Placental epithelial cell (primary cell): ENCODE results near the gene CHST3. TPM values are rescaled to one million over a fixed set of nuclear protein-coding genes. Genes with fewer than 3 reads are reported as not detected.

Experiments used
- total RNA-seq: library from RNA; depleted of rRNA; stranded (reverse); fragments of >200 nt; gene quantifications from 2 replicates; pipeline ENCODE4 v1.2.3, GENCODE V29; 2012

CHST3 gene, protein sequence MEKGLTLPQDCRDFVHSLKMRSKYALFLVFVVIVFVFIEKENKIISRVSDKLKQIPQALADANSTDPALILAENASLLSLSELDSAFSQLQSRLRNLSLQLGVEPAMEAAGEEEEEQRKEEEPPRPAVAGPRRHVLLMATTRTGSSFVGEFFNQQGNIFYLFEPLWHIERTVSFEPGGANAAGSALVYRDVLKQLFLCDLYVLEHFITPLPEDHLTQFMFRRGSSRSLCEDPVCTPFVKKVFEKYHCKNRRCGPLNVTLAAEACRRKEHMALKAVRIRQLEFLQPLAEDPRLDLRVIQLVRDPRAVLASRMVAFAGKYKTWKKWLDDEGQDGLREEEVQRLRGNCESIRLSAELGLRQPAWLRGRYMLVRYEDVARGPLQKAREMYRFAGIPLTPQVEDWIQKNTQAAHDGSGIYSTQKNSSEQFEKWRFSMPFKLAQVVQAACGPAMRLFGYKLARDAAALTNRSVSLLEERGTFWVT
- 16.1 and 16.2 TPM in 2 replicates for total RNA-seq

DNA sequence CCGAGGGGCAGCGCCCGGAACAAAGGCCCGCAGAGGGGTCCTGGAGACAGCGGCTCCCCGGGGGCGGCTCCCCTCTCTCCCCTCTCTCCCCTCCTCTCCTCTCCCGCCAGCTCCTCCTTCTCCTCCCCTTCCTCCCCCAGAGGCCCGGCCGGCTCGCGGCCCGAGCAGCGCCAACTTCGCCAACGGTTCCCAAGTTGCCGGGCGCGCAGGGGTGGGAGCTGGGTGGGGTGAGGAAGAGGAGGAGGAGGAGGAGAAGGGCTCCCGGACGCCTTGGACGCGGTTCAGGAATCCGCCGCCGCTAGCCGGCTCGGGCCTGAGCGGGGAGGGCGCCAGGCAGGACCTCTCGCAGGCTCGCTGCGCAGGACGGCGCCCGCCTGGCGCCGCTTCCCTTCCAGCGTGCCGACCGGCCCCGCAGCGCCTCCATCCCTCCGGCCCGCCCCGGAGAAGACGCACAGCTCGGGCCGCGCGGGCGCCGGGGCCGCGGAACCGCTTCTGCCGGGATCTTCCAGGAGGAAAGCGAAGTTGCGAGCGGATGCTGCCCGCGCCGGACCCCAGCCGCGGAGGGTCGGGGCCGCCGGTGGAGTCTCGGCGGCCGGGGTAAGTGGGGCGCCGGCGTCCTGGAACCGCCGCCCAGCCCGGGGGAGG, at the start of gene CHST3:
Gene CHST3, plus strand, starts transcription at position 298 of the 645 bp plus-strand sequence. CDS start 41,448 bp downstream, outside the sequence.

Other genes with a start within 250 kb of the CHST3 start
- gene C10orf105, start 244.6 kb upstream of the CHST3 start, total RNA-seq, result not detected in 2 replicates
- 3.9 and 6.3 TPM in 2 replicates for gene VSIR, start 190.9 kb upstream of the CHST3 start, total RNA-seq
- gene PSAP, start 113.1 kb upstream of the CHST3 start, total RNA-seq, result 1,169 and 3,537 TPM in 2 replicates
- under 0.01 and 0.39 TPM in 2 replicates for gene SPOCK2, start 124.2 kb downstream of the CHST3 start, total RNA-seq